Neural progenitor cell (in vitro differentiated cells): Measurements from ENCODE around the gene UPF2. TPM values are rescaled to one million over a fixed set of nuclear protein-coding genes. Genes with fewer than 3 reads are reported as not detected.

Experiments used
- DNase-seq: peaks from one replicate; pipeline ENCODE4 v3.0.0-alpha.2; 2016; ENCODE audit warnings: low spot score
- H2AFZ ChIP-seq: fragments of 200-600 bp; sonication (generic); replicated peaks from 2 replicates; pipeline ENCODE4 v1.6.1; 2016; ENCODE audit warnings: antibody characterized with exemption
- H3F3A ChIP-seq: fragments of 200-600 bp; sonication (generic); 2 replicates; pipeline ENCODE4 v1.6.1; 2016; ENCODE audit warnings: antibody characterized with exemption, low read depth
- H3K27ac ChIP-seq: fragments of 200-600 bp; sonication (generic); 2 replicates; pipeline ENCODE4 v1.5.1; 2016; ENCODE audit warnings: mild to moderate bottlenecking
- H3K27me3 ChIP-seq: fragments of 200-600 bp; sonication (generic); 2 replicates; pipeline ENCODE4 v1.6.1; 2016; ENCODE audit warnings: mild to moderate bottlenecking, moderate library complexity
- H3K36me3 ChIP-seq: fragments of 200-600 bp; sonication (generic); 2 replicates; pipeline ENCODE4 v1.5.1; 2016
- H3K4me1 ChIP-seq: fragments of 200-600 bp; sonication (generic); 2 replicates; pipeline ENCODE4 v1.6.1; 2016; ENCODE audit warnings: mixed run types
- H3K4me2 ChIP-seq: fragments of 200-600 bp; sonication (generic); 2 replicates; pipeline ENCODE4 v1.6.1; 2016
- H3K4me3 ChIP-seq: fragments of 200-600 bp; sonication (generic); 2 replicates; pipeline ENCODE4 v1.5.1; 2016
- H3K79me2 ChIP-seq: fragments of 200-600 bp; sonication (generic); 2 replicates; pipeline ENCODE4 v1.6.1; 2016; ENCODE audit warnings: low read depth
- H3K9ac ChIP-seq: fragments of 200-600 bp; sonication (generic); 2 replicates; pipeline ENCODE4 v1.6.1; 2016
- H3K9me3 ChIP-seq: fragments of 200-600 bp; sonication (generic); 2 replicates; pipeline ENCODE4 v1.5.1; 2016; ENCODE audit warnings: low read depth
- H4K20me1 ChIP-seq: fragments of 200-600 bp; sonication (generic); 2 replicates; pipeline ENCODE4 v1.6.1; 2016; ENCODE audit warnings: low read depth
- H3K27ac Mint-ChIP-seq: 3 replicates; pipeline ENCODE4 v1.8.0; 2021; ENCODE audit warnings: mixed read lengths
- H3K27me3 Mint-ChIP-seq: 2 replicates; pipeline ENCODE4 v1.8.0; 2022; ENCODE audit warnings: low read depth, mild to moderate bottlenecking, inconsistent platforms, moderate library complexity, mixed read lengths; ENCODE audit not compliant: insufficient read depth
- H3K36me3 Mint-ChIP-seq: 3 replicates; pipeline ENCODE4 v1.8.0; 2021; ENCODE audit warnings: mixed read lengths
- H3K4me1 Mint-ChIP-seq: 3 replicates; pipeline ENCODE4 v1.8.0; 2021; ENCODE audit warnings: mixed read lengths
- H3K4me3 Mint-ChIP-seq: 3 replicates; pipeline ENCODE4 v1.8.0; 2021; ENCODE audit warnings: mild to moderate bottlenecking, moderate library complexity, mixed read lengths
- H3K9me3 Mint-ChIP-seq: 3 replicates; pipeline ENCODE4 v1.8.0; 2020; ENCODE audit warnings: mixed read lengths
- EZH2 ChIP-seq: fragments of 200-600 bp; sonication (generic); IDR thresholded peaks from 2 replicates; pipeline ENCODE4 v1.6.1; 2017; ENCODE audit warnings: antibody characterized with exemption, mild to moderate bottlenecking, moderate library complexity
- EZH2phosphoT487 ChIP-seq: fragments of 200-600 bp; sonication (generic); IDR thresholded peaks from 2 replicates; pipeline ENCODE4 v1.6.1; 2017; ENCODE audit warnings: antibody characterized with exemption
- small RNA-seq: library from RNA; depleted of rRNA; stranded (forward); fragments of <200 nt; gene quantifications from one replicate; pipeline ENCODE3, GENCODE V24; 2015
- total RNA-seq: library from RNA; depleted of rRNA; stranded (reverse); fragments of >200 nt; gene quantifications from 2 replicates; pipeline ENCODE4 v1.2.3, GENCODE V29; 2015; ENCODE audit warnings: low replicate concordance
- TF ChIP-seq, protein P1 (sequence below): fragments of 200-600 bp; sonication (generic); IDR thresholded peaks from 2 replicates; pipeline ENCODE4 v1.5.1; 2017; ENCODE audit warnings: antibody characterized with exemption, mild to moderate bottlenecking

Gene UPF2
- total RNA-seq, 1 donor from 2014 or later: 33.2 TPM

DNA sequence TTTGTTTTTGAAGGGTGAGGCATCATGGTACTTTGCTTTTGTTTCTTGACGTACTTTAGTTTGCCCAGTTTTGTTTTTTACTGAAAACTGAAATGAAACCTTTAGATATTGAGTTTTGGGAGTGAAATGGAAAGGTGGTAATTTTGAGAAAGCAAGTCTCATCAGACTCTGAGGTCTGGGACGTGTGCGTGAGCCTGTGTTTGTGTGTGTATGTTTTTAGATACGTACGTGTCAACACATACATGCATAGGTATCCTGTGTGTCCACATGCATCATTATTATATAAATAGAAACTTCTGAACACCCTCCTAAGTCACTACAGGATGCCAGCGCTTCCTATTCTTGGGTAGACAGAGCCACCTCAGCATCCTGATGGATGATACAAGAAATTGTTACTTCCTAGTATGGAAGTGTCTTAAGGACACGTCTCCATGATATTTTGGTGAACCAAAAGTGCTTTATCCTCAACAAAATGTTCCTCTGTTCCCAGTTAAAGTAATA is 171.7 kb downstream of the UPF2 start:
- Histone ChIP-seq H3K27ac (no peak overlapping the region), H3F3A (peaks cover 14% of the 10 kb centered on the region), H3K4me3 (no peak overlapping the region), H3K9ac (no peak overlapping the region), H4K20me1 (no peaks in the 10 kb centered on the region), H3K36me3 (no peaks in the 10 kb centered on the region), H3K4me2 (no peak overlapping the region), H3K4me1 (peaks cover 23% of the 10 kb centered on the region), H3K27me3 (no peaks in the 10 kb centered on the region), H3K79me2 (no peaks in the 10 kb centered on the region), H2AFZ (no peak overlapping the region), H3K9me3 (no peaks in the 10 kb centered on the region)
- Mint-ChIP-seq H3K27ac (no peak overlapping the region), H3K27me3 (peaks cover 2% of the 10 kb centered on the region), H3K36me3 (no peaks in the 10 kb centered on the region), H3K4me3 (no peak overlapping the region), H3K4me1 (peaks cover 45% of the 10 kb centered on the region), H3K9me3 (no peaks in the 10 kb centered on the region)
- no peak for DNase-seq
- TF ChIP-seq, protein P1, sequence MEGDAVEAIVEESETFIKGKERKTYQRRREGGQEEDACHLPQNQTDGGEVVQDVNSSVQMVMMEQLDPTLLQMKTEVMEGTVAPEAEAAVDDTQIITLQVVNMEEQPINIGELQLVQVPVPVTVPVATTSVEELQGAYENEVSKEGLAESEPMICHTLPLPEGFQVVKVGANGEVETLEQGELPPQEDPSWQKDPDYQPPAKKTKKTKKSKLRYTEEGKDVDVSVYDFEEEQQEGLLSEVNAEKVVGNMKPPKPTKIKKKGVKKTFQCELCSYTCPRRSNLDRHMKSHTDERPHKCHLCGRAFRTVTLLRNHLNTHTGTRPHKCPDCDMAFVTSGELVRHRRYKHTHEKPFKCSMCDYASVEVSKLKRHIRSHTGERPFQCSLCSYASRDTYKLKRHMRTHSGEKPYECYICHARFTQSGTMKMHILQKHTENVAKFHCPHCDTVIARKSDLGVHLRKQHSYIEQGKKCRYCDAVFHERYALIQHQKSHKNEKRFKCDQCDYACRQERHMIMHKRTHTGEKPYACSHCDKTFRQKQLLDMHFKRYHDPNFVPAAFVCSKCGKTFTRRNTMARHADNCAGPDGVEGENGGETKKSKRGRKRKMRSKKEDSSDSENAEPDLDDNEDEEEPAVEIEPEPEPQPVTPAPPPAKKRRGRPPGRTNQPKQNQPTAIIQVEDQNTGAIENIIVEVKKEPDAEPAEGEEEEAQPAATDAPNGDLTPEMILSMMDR: no peak
- TF ChIP-seq EZH2: no peak
- TF ChIP-seq EZH2phosphoT487: no peak

DNA sequence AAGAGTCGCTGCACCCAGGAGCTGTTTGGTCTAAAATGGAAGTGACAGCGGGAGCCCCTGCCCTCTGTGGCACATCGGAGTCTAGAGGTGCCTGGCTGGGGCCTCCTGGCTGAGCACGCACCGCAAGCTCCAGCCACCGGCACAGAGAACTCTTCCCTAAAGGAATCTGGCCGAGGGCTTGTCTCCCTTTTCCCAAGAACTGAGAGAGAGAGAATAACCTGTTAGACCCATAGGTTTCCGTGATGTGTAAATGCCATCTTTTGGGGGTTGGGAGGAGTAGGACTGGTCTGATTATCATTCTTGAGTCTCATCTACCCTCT is 172.2 kb downstream of the UPF2 start:
- Mint-ChIP-seq H3K27me3 (no peaks in the 10 kb centered on the region), H3K27ac (no peak overlapping the region), H3K36me3 (no peaks in the 10 kb centered on the region), H3K9me3 (no peaks in the 10 kb centered on the region), H3K4me1 (peaks cover 39% of the 10 kb centered on the region), H3K4me3 (no peak overlapping the region)
- TF ChIP-seq EZH2phosphoT487 (no peak), EZH2 (no peak)
- TF ChIP-seq, protein P1: no peak
- DNase-seq: no peak
- Histone ChIP-seq H3K9ac (no peak overlapping the region), H3K27ac (no peak overlapping the region), H3K4me2 (no peak overlapping the region), H3K9me3 (no peaks in the 10 kb centered on the region), H3K4me3 (no peak overlapping the region), H4K20me1 (no peaks in the 10 kb centered on the region), H3K4me1 (peaks cover 18% of the 10 kb centered on the region), H3F3A (peaks cover 13% of the 10 kb centered on the region), H3K36me3 (no peaks in the 10 kb centered on the region), H3K79me2 (no peaks in the 10 kb centered on the region), H2AFZ (no peak overlapping the region), H3K27me3 (no peaks in the 10 kb centered on the region)

Small RNA genes within 50 kb of the gene (small RNA-seq; reads per million reads assigned to genes)
- gene RNU6-1095P: not detected

Other genes with a start within 250 kb of the UPF2 start
- gene PROSER2, start 219.5 kb downstream of the UPF2 start, total RNA-seq: 2.0 and 2.3 TPM in 2 replicates
- 53.9 and 62.0 TPM in 2 replicates for gene DHTKD1, start 26.1 kb upstream of the UPF2 start, total RNA-seq
- 39.1 and 39.6 TPM in 2 replicates for gene SEC61A2, start 86.9 kb upstream of the UPF2 start, total RNA-seq
- 80.7 and 85.0 TPM in 2 replicates for gene NUDT5, start 153.1 kb upstream of the UPF2 start, total RNA-seq
- 134 and 135 TPM in 2 replicates for gene CDC123, start 153.4 kb upstream of the UPF2 start, total RNA-seq